Gastrocnemius medialis (tissue), 4 donors: ENCODE results near the gene FAM3A. TPM values are rescaled to one million over a fixed set of nuclear protein-coding genes. Genes with fewer than 3 reads are reported as not detected.
"Not testable (repeated sequence)": the region's sequence is repeated elsewhere in the genome, so short reads cannot be mapped to it uniquely, and the experiment has no call there.

Source experiments
- ATAC-seq, 2 donors: fragments of 150-250 bp; one replicate each; pipeline ENCODE4 v1.9.1; 2016
- DNase-seq, 2 donors: peaks; one replicate each; pipeline ENCODE4 v3.0.0-alpha.2; 2019
- H3K27ac ChIP-seq, 4 donors: fragments of 200-600 bp; sonication (generic); 1 replicate in 1 of 4; 2 replicates in 3 of 4; pipeline ENCODE4 v1.5.1; 2016 to 2018; ENCODE audit warnings: mild to moderate bottlenecking in 2 of 4, moderate library complexity in 1 of 4
- H3K27me3 ChIP-seq, 3 donors: fragments of 200-600 bp; sonication (generic) in 2 of 3; 1 replicate in 1 of 3; 2 replicates in 2 of 3; pipeline versions ENCODE4 v1.5.1 to v1.6.0; 2016 to 2019; ENCODE audit warnings: mild to moderate bottlenecking in 1 of 3, moderate library complexity in 1 of 3
- H3K36me3 ChIP-seq, 2 donors: fragments of 200-600 bp; sonication (generic) in 1 of 2; one replicate each; pipeline ENCODE4 v1.5.1; 2017 to 2018
- H3K4me1 ChIP-seq, 2 donors: fragments of 200-600 bp; sonication (generic) in 1 of 2; one replicate each; pipeline ENCODE4 v1.5.1; 2016 to 2017; ENCODE audit warnings: mild to moderate bottlenecking in 2 of 2
- H3K4me3 ChIP-seq, 4 donors: fragments of 200-600 bp; sonication (generic) in 3 of 4; 1 replicate in 1 of 4; 2 replicates in 3 of 4; pipeline ENCODE4 v1.5.1; 2016 to 2019; ENCODE audit warnings: mild to moderate bottlenecking in 2 of 4
- H3K9me3 ChIP-seq, 3 donors: fragments of 200-600 bp; sonication (generic) in 2 of 3; 1 replicate in 1 of 3; 2 replicates in 2 of 3; pipeline ENCODE4 v1.5.1; 2016 to 2019
- POLR2A ChIP-seq, 2 donors: fragments of 450-650 bp; IDR thresholded peaks; one replicate each; pipeline ENCODE4 v1.6.1; 2017; ENCODE audit warnings: antibody characterized with exemption in 2 of 2, mild to moderate bottlenecking in 2 of 2, moderate library complexity in 2 of 2
- in situ Hi-C, 4 donors: fragments of 200-750 bp; cut with MboI; loops; one replicate each; pipeline versions ENCODE4 v1.15.0 to v1.8.0; 2017; ENCODE audit warnings: low sequenced_read_pairs in 4 of 4
- intact Hi-C: fragments of 100-400 bp; cut with DNase I; formaldehyde crosslinking; loops from one replicate; pipeline ENCODE4 v1.15.1; 2023; ENCODE audit warnings: low total_unique reads
- total RNA-seq, 4 donors: library from RNA; depleted of rRNA; stranded (reverse); fragments of >200 nt; gene quantifications; one replicate each; pipeline versions ENCODE4 v1.1.0 to v1.2.3, GENCODE V29; 2016
- TF ChIP-seq, protein P1 (sequence below), 5 experiments: fragments of 450-650 bp in 3 of 5; fragments of 200-600 bp in 2 of 5; sonication (generic) in 2 of 5; IDR thresholded peaks in 4 of 5; conservative IDR thresholded peaks in 1 of 5; 1 replicate in 4 of 5; 2 replicates in 1 of 5; pipeline ENCODE4 v1.5.1; 2016 to 2019; ENCODE audit warnings: antibody characterized with exemption in 5 of 5, mild to moderate bottlenecking in 3 of 5, moderate library complexity in 3 of 5

Gene FAM3A
- total RNA-seq, 4 donors from 2014 or later = 28.3 to 44.5 (median 37.8) TPM

DNA sequence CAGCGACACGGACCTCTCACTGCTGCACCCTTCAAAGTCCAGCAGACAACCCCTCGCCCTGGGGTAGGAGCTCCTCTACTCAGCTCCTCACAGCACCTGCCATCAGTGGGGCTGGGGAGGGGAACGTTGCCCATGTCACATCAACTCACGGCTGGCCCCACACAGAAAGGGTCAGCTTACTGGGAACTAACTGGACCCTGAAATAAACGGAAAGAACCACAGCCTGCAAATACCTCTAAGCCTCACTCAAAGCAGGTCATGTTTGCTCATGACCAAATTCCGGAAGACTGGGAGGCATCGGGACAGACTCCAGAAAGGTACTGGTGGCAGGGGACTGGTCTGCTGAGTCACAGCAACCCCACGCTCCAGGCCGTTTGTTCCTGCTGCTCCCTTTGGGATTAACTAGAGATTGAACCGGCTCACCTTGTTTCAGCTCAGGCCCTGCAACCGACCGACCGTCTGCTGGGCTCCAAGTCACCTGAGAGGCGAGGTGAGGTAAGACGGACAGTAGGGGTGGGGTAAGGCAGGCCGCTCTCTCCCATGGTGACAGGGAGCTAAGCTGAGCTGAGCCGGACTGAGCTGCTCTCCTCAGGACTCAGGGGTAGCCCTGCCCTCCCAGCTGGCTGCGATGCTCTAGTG lies 25.0 kb upstream of the FAM3A start:
- DNase-seq (no peak), ATAC-seq (no peak)
- peaks cover 8 to 15% of the 10 kb centered on the region in 2 donors for H3K4me1 ChIP-seq
- H3K27ac ChIP-seq = peak overlapping the region; percentile 68 to 84 (median 74)
- H3K27me3 ChIP-seq = no peaks in the 10 kb centered on the region
- H3K36me3 ChIP-seq = no peaks in the 10 kb centered on the region
- H3K4me3 ChIP-seq = no peak overlapping the region
- TF ChIP-seq POLR2A (IDR thresholded peaks at IDR 0.05) = no peak
- TF ChIP-seq, protein P1, sequence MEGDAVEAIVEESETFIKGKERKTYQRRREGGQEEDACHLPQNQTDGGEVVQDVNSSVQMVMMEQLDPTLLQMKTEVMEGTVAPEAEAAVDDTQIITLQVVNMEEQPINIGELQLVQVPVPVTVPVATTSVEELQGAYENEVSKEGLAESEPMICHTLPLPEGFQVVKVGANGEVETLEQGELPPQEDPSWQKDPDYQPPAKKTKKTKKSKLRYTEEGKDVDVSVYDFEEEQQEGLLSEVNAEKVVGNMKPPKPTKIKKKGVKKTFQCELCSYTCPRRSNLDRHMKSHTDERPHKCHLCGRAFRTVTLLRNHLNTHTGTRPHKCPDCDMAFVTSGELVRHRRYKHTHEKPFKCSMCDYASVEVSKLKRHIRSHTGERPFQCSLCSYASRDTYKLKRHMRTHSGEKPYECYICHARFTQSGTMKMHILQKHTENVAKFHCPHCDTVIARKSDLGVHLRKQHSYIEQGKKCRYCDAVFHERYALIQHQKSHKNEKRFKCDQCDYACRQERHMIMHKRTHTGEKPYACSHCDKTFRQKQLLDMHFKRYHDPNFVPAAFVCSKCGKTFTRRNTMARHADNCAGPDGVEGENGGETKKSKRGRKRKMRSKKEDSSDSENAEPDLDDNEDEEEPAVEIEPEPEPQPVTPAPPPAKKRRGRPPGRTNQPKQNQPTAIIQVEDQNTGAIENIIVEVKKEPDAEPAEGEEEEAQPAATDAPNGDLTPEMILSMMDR (IDR thresholded peaks at IDR 0.05 in 4 of 5, conservative IDR thresholded peaks at IDR 0.05 in 1 of 5) = no peak
- intact Hi-C loops (loop anchor here (10.0 kb wide), 3 partner anchors 166 to 946 kb away; partner anchors contain the start of genes CCNQ, DKC1, EMD and FLNA), in situ Hi-C loops (loop anchor here in 2 of 4 donors (25.0 kb wide), 2 partner anchors 129 to 579 kb away; partner anchors contain the start of genes DNASE1L1 (in 2 of the 2), TAFAZZIN (in 2 of the 2), HCFC1 (in 1 of the 2) and TMEM187 (in 1 of the 2))
- H3K9me3 ChIP-seq = no peaks in the 10 kb centered on the region

DNA sequence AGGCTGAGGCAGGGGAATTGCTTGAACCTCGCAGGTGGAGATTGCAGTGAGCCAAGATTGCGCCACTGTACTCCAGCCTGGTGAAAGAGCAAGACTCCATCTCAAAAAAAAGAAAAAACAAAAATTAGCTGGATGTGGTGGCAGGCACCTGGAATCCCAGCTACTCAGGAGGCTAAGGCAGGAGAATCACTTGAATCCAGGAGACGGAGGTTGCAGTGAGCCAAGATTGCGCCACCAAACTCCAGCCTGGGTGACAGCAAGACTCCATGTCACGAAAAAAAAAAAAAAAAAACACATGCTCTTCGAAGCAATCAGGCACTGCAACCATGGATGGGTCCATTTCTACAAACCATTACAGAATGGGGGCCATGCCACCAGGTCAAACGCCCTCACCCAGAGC lies 24.3 kb upstream of the FAM3A start:
- not testable (repeated sequence) for H3K27me3 ChIP-seq, ATAC-seq, DNase-seq, H3K9me3 ChIP-seq, H3K36me3 ChIP-seq, H3K4me3 ChIP-seq
- Histone ChIP-seq H3K27ac (peak overlapping the region in 1 of 4 donors; percentile 84), H3K4me1 (peaks cover 5 to 13% of the 10 kb centered on the region in 2 donors)
- intact Hi-C loops = loop anchor here (10.0 kb wide), 3 partner anchors 166 to 946 kb away; partner anchors contain the start of genes CCNQ, DKC1, EMD and FLNA
- in situ Hi-C loops = loop anchor here in 2 of 4 donors (25.0 kb wide), 2 partner anchors 128 to 578 kb away; partner anchors contain the start of genes DNASE1L1 (in 2 of the 2), TAFAZZIN (in 2 of the 2), HCFC1 (in 1 of the 2) and TMEM187 (in 1 of the 2)

DNA sequence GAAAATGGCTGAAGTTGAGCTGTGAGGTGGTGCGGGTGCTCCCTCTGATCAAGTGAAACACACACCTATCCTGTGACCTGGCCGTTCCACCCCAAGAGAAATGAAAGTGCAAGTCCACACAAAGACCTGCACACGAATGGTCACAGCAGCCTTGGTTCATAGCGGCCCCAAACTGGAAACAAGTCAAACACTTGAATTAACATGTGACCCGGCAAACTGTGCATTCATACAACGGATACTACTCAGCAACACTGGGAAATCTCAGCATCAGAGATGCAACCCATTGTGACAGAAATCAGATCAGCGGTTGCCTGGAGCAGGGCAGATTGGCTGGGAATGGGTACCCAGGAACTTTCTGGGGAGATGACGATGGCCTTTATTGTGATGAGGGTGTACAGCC lies 23.0 kb upstream of the FAM3A start:
- Histone ChIP-seq H3K9me3 (no peaks in the 10 kb centered on the region), H3K4me3 (no peak overlapping the region), H3K36me3 (peaks cover 0 to under 1% of the 10 kb centered on the region in 2 donors), H3K4me1 (peaks cover 5 to 21% of the 10 kb centered on the region in 2 donors), H3K27ac (no peak overlapping the region), H3K27me3 (no peaks in the 10 kb centered on the region)
- in situ Hi-C loops = loop anchor here in 2 of 4 donors (25.0 kb wide), 2 partner anchors 127 to 577 kb away; partner anchors contain the start of genes DNASE1L1 (in 2 of the 2), TAFAZZIN (in 2 of the 2), HCFC1 (in 1 of the 2) and TMEM187 (in 1 of the 2)
- DNase-seq = no peak
- intact Hi-C loops = no loop called here
- no peak for ATAC-seq
- TF ChIP-seq, protein P1 (IDR thresholded peaks at IDR 0.05 in 4 of 5, conservative IDR thresholded peaks at IDR 0.05 in 1 of 5) = no peak

DNA sequence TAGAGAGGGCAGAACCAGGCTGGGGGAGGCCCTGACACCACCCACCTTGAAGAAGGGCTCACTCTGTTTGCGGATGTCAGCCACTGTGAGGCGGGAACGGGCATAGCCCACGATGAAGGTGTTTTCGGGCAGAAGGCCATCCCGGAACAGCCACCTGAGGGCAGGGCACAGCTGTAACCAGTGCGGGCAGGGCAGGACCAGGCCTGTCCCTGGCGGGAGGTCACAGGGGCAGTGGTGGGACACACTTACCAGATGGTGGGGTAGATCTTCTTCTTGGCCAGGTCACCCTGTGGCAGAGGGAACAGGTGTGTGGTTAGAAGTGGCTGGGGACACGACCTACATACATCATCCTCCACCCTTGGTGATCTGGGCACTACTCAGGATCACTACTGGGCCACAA lies 19.9 kb upstream of the FAM3A start:
- DNase-seq = no peak
- TF ChIP-seq, protein P1 (IDR thresholded peaks at IDR 0.05 in 4 of 5, conservative IDR thresholded peaks at IDR 0.05 in 1 of 5) = no peak
- no peak for TF ChIP-seq POLR2A (IDR thresholded peaks at IDR 0.05)
- in situ Hi-C loops (loop anchor here in 2 of 4 donors (25.0 kb wide), 2 partner anchors 124 to 574 kb away; partner anchors contain the start of genes DNASE1L1 (in 2 of the 2), TAFAZZIN (in 2 of the 2), HCFC1 (in 1 of the 2) and TMEM187 (in 1 of the 2)), intact Hi-C loops (no loop called here)
- Histone ChIP-seq H3K36me3 (peaks cover 0 to 18% of the 10 kb centered on the region in 2 donors), H3K27me3 (no peaks in the 10 kb centered on the region), H3K9me3 (no peaks in the 10 kb centered on the region), H3K4me3 (no peak overlapping the region), H3K27ac (no peak overlapping the region), H3K4me1 (peaks cover 0 to 8% of the 10 kb centered on the region in 2 donors)
- no peak for ATAC-seq
